Smooth muscle cell (in vitro differentiated cells): ENCODE measurements around the gene XRCC3. TPM values are rescaled to one million over a fixed set of nuclear protein-coding genes. Genes with fewer than 3 reads are reported as not detected.

Source experiments
- DNase-seq: peaks from one replicate; lab custom pipeline; 2025; ENCODE audit not compliant: unreplicated experiment; lab: John Stamatoyannopoulos, UW
- H2AFZ ChIP-seq: fragments of 200-600 bp; sonication (generic); 2 replicates; pipeline ENCODE4 v1.6.0; 2016; ENCODE audit warnings: antibody characterized with exemption, low read depth, mild to moderate bottlenecking
- H3F3A ChIP-seq: fragments of 200-600 bp; sonication (generic); 2 replicates; pipeline ENCODE4 v1.6.0; 2017; ENCODE audit warnings: antibody characterized with exemption, low read depth
- H3K27ac ChIP-seq: fragments of 200-600 bp; sonication (generic); 2 replicates; pipeline ENCODE4 v1.5.1; 2016; ENCODE audit warnings: low read depth, mild to moderate bottlenecking
- H3K27me3 ChIP-seq: fragments of 200-600 bp; sonication (generic); 2 replicates; pipeline ENCODE4 v1.6.1; 2016; ENCODE audit warnings: low read depth, mild to moderate bottlenecking
- H3K36me3 ChIP-seq: fragments of 200-600 bp; sonication (generic); 2 replicates; pipeline ENCODE4 v1.5.1; 2016; ENCODE audit warnings: low read depth
- H3K4me1 ChIP-seq: fragments of 200-600 bp; sonication (generic); 2 replicates; pipeline ENCODE4 v1.5.1; 2016; ENCODE audit warnings: low read depth
- H3K4me2 ChIP-seq: fragments of 200-600 bp; sonication (generic); 2 replicates; pipeline ENCODE4 v1.6.0; 2016; ENCODE audit warnings: mild to moderate bottlenecking
- H3K4me3 ChIP-seq: fragments of 200-600 bp; sonication (generic); 2 replicates; pipeline ENCODE4 v1.5.1; 2016; ENCODE audit warnings: mild to moderate bottlenecking
- H3K79me2 ChIP-seq: fragments of 200-600 bp; sonication (generic); 2 replicates; pipeline ENCODE4 v1.6.0; 2016; ENCODE audit warnings: low read depth, mild to moderate bottlenecking
- H3K9ac ChIP-seq: fragments of 200-600 bp; sonication (generic); 2 replicates; pipeline ENCODE4 v1.6.0; 2016; ENCODE audit warnings: low read depth
- H3K9me3 ChIP-seq: fragments of 200-600 bp; sonication (generic); replicated peaks from 2 replicates; pipeline ENCODE4 v1.5.1; 2016; ENCODE audit warnings: low read depth
- H4K20me1 ChIP-seq: fragments of 200-600 bp; sonication (generic); 2 replicates; pipeline ENCODE4 v1.6.0; 2016; ENCODE audit warnings: low read depth
- CTCF ChIP-seq: fragments of 200-600 bp; sonication (generic); IDR thresholded peaks from 2 replicates; pipeline ENCODE4 v1.5.1; 2017; ENCODE audit warnings: borderline replicate concordance, mild to moderate bottlenecking, antibody characterized with exemption; ENCODE audit not compliant: insufficient read depth, poor library complexity, severe bottlenecking
- WGBS: methylation state at CpG from one replicate; pipeline ENCODE4 v1.1.7; 2016; ENCODE audit warnings: low lambda C conversion rate; 5-methylcytosine and 5-hydroxymethylcytosine counted together
- polyA plus RNA-seq: library from polyadenylated mRNA; unstranded; fragments of >200 nt; fragmentation: Nextera tagmentation; extraction: Ambion mirVana; gene quantifications from 2 replicates; pipeline ENCODE4 v1.2.1, GENCODE V29; 2016
- total RNA-seq: library from RNA; depleted of rRNA; stranded (reverse); fragments of >200 nt; gene quantifications from 2 replicates; pipeline ENCODE4 v1.2.3, GENCODE V29; 2014

XRCC3 gene
- total and polyA plus RNA-seq, 2 experiments from 2014 or later = 8.3 to 10.5 TPM

- Histone ChIP-seq H3F3A (no peaks in the 10 kb centered on the region), H2AFZ (no peak overlapping the region), H3K9me3 (no peaks in the 10 kb centered on the region), H3K4me1 (no peaks in the 10 kb centered on the region), H4K20me1 (peaks cover 28% of the 10 kb centered on the region), H3K4me2 (no peak overlapping the region), H3K27me3 (no peaks in the 10 kb centered on the region), H3K9ac (no peak overlapping the region), H3K27ac (no peak overlapping the region), H3K79me2 (no peaks in the 10 kb centered on the region), H3K4me3 (no peak overlapping the region), H3K36me3 (no peaks in the 10 kb centered on the region)
- no peak for DNase-seq
- 93% methylated on average over 15 of the region's 15 CpGs for WGBS
- TF ChIP-seq CTCF = no peak
Measured at GRCh38 chr14:103705118-103705503, 10.1 kb downstream of the XRCC3 start.

- Histone ChIP-seq H3K4me2 (no peak overlapping the region), H3K4me1 (no peaks in the 10 kb centered on the region), H3K9me3 (no peaks in the 10 kb centered on the region), H3K36me3 (no peaks in the 10 kb centered on the region), H2AFZ (no peak overlapping the region), H3F3A (no peaks in the 10 kb centered on the region), H3K27me3 (no peaks in the 10 kb centered on the region), H3K27ac (no peak overlapping the region), H3K79me2 (no peaks in the 10 kb centered on the region), H3K4me3 (no peak overlapping the region), H4K20me1 (peaks cover 31% of the 10 kb centered on the region), H3K9ac (no peak overlapping the region)
- TF ChIP-seq CTCF = no peak
- WGBS = 96% methylated on average over 13 of the region's 13 CpGs
- no peak for DNase-seq
Measured at GRCh38 chr14:103704708-103705107, 10.5 kb downstream of the XRCC3 start.

- Histone ChIP-seq H3K9me3 (no peaks in the 10 kb centered on the region), H3K9ac (no peak overlapping the region), H3F3A (no peaks in the 10 kb centered on the region), H3K4me2 (no peak overlapping the region), H3K27ac (no peak overlapping the region), H3K27me3 (no peaks in the 10 kb centered on the region), H3K4me3 (no peak overlapping the region), H2AFZ (no peak overlapping the region), H3K36me3 (no peaks in the 10 kb centered on the region), H4K20me1 (peaks cover 41% of the 10 kb centered on the region), H3K4me1 (no peaks in the 10 kb centered on the region), H3K79me2 (no peaks in the 10 kb centered on the region)
- WGBS = 93% methylated on average over 24 of the region's 24 CpGs
- no peak for TF ChIP-seq CTCF
- no peak for DNase-seq
Measured at GRCh38 chr14:103703433-103704385, 11.5 kb downstream of the XRCC3 start.
